Cardiac septum (tissue), 1 donor: ENCODE measurements around the gene C19orf33. TPM values are rescaled to one million over a fixed set of nuclear protein-coding genes. Genes with fewer than 3 reads are reported as not detected.

Experiments used
- DNase-seq: peaks from one replicate; pipeline ENCODE4 v3.0.0-alpha.2; 2020; ENCODE audit warnings: low spot score
- intact Hi-C: fragments of 100-400 bp; cut with DNase I; formaldehyde crosslinking; loops from one replicate; pipeline ENCODE4 v1.14.0; 2022
- total RNA-seq: library from RNA; stranded (reverse); fragmentation: NEBNext Ultra II Directional; extraction: Animal tissue kit (Norgen Biotek cat#: 25700); gene quantifications from one replicate; pipeline ENCODE4 v1.2.1, GENCODE V29; 2021
- donor health status: DM: no; HTN: no; CAD: no.

The C19orf33 gene
- total RNA-seq, 1 donor from 2014 or later, result 2.0 TPM

DNA sequence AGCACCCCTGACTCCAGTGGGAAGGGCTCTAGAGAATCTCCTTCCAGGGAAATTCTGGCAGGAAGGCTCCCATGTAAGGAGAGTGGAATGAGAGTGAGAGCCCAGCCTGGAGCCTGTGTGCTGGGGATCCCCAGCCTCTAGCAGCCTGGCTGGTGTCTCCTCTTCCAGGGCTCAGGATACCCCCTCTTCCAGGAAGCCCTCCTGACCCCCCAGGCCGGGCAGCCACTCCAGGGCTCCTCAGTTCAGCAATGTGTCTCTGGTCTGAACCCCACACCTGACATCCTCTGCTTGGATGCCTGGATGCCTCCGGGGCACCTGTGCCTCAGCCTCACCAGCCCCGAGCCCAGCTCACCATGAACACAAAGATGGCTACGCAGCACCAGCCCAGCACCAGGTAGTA, 3.0 kb downstream of the C19orf33 start:
- intact Hi-C loops, result no loop called here
- DNase-seq, result no peak

DNA sequence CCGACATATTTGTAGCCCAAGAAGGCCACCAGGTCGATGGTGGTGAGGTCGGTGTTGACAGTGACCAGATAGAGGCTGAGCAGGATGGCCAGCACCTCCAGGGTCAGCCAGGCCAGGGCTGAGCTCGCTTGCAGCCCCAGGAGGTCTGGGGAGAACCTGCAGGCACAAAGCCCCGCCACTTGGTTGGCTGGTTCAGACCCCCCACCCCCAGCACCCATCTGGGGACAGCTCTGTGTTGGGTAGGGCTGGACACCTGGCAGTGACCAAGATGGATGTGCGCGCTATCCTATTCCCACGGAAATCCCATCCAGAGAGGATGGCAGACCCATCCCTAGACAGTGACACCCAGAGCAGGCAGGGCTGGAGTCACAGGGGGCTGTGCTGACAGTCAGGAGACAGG, 3.5 kb downstream of the C19orf33 start:
- no peak for DNase-seq
- intact Hi-C loops, result no loop called here

DNA sequence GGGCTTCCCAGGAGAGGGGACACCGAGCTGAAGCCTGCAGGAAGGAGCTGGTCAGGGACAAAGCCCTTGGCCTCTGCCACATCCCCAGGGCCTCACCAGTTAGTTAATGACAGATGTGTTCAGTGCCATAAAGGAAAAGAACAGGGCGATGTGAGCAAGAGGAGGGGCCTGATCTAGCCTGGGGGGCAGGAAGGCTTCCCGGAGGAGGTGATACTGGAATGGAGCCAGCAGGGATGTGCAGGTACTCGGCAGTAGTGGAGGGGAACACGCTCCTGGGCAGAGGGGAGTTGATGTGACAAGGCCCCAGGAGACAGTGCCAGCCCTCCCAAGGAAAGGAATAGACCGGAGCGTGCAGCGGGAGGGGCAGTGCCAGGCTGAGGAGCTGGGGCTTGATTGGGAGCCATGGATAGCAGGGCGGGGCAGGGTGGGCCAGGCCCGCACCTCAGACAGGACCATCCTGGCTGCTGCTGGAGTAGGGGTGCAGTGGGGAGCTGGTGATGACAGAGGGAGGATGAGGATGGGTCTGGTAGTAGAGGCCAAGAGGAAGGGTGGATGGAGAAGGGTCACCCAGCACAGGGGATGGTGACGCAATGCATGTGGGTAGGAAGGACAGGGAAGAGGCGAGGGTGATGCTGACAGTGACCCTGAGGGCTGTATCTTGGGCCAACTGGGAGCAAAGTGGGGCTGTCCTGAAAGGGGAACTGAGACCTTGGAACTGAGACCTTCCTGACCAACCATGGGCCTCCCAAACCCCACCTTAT, 4.1 kb downstream of the C19orf33 start:
- intact Hi-C loops, result no loop called here
- DNase-seq, result no peak

- intact Hi-C loops, result no loop called here
- DNase-seq, result no peak
These were observed 5.0 kb downstream of the C19orf33 start for GRCh38 chr19:38308926-38309614.

DNA sequence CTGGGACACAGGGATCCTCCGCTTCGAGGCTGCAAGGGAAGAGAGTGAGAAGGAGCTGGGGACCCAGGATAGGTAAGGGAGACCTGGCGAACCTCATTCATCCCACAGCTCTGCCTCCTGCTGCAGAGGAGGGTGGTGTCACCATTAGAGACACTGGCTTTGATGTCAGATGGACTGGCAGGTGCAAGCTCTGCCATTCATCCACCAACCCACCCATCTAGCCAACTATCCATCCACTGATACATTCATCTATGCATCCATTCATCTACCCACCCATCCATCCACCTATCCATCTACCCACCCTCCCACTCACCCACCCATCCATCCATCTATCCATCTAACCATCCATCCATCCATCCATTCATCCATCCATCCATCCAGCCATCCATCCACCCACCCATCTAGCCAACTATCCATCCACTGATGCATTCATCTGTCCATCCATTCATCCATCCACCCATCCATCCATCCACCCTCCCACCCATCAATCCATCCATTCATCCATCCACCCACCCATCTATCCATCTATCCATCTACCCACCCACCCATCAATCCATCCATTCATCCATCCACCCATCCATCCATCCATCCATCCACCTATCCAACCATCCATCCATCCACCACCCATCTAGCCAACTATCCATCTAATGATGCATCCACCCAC, 5.7 kb downstream of the C19orf33 start:
- no peak for DNase-seq
- intact Hi-C loops, result no loop called here

- DNase-seq, result no peak
- intact Hi-C loops, result no loop called here
These were observed 6.2 kb downstream of the C19orf33 start for GRCh38 chr19:38310279-38310670.

DNA sequence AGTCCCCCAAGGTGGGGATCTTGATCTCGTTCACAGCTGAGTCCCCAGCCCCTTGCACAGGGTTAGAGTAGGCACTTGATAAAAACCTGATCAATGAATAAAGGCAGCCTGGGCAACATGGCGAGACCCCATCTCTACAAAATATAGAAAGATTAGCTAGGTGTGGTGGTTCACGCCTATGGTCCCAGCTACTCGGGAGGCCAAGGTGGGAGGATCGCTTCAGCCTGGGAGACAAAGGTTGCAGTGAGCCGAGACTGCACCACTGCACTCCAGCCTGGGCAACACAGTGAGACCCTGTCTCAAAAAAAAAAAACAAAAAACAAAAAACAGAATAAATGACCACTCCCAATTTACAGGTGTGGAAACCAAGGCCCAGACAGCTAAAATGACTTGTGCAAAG, 6.9 kb downstream of the C19orf33 start:
- intact Hi-C loops, result no loop called here
- no peak for DNase-seq

DNA sequence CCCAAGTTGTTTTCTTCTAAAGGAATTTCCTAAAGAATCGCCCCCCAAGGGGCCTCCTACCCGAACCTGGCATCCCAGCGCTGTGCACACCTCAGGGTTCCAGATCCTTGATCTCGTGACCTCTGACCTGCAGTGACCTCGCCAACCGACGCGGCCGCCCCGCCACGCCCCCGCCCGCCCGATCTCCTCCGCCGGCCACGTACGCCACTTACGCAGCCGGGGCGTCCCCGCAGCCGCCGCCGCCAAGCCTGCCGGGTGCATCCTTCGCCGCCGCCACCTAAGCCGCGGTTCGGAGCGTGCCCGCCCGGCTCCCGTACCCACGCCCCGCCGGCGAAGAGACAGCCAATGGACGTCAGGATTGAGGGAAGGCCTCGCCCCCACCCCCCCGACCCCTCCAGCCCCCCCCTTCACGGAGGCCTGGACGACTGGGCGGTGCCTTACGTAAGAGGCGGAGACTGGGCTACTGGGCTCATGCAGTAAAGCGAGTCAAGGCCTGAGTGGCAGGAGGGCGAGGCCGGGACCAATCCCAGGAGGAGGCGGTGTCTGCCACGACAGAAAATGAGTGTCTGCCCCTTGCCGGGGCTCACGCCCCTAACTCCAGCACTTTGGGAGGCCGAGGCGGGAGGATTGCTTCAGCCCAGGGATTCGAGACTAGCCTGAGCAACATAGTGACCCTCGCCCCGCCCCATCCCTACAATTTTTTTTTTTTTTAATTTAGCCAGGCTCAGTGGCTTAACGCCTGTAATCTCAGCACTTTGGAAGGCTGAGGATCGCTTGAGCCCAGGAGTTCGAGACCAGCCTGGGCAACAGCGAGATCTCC, 11.8 kb downstream of the C19orf33 start, which contains the start of gene YIF1B:
Gene YIF1B, minus strand, starts transcription at position 291 of the 820 bp plus-strand sequence. Its CDS starts 30 bp downstream, at position 261.
- intact Hi-C loops, result no loop called here
- peak; percentile 98 for DNase-seq

DNA sequence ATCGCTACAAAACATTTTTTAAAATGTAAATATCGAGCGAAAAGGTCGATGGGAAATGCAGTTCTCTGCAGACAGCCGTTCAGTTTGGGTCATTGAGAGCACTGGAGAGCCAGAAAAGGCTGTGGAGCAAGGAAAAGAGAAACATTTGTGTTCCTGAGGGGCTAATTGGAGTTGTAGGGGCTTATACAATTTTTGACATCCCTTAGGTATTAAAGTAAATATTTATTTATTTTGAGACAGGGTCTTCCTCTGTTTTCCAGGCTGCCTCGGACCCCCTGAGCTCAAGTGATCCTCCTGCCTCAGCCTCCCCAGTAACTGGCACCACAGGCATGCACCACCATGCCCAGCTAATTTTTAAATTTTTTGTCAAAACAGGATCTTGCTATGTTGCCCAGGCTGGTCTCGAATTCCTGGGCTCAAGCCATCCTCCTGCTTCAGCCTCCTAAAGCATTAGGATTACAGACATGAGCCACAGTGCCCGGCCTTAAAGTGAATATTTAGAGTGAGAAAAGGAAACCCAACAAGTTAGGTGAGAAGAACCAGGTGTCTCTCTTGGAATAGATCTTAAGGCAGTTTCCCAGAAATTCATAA, 12.5 kb downstream of the C19orf33 start:
- DNase-seq, result no peak
- intact Hi-C loops, result no loop called here

- no peak for DNase-seq
- intact Hi-C loops, result no loop called here
These were observed 13.1 kb downstream of the C19orf33 start for GRCh38 chr19:38317104-38317612.

- intact Hi-C loops, result no loop called here
- no peak for DNase-seq
These were observed 14.6 kb downstream of the C19orf33 start for GRCh38 chr19:38318660-38319059.

DNA sequence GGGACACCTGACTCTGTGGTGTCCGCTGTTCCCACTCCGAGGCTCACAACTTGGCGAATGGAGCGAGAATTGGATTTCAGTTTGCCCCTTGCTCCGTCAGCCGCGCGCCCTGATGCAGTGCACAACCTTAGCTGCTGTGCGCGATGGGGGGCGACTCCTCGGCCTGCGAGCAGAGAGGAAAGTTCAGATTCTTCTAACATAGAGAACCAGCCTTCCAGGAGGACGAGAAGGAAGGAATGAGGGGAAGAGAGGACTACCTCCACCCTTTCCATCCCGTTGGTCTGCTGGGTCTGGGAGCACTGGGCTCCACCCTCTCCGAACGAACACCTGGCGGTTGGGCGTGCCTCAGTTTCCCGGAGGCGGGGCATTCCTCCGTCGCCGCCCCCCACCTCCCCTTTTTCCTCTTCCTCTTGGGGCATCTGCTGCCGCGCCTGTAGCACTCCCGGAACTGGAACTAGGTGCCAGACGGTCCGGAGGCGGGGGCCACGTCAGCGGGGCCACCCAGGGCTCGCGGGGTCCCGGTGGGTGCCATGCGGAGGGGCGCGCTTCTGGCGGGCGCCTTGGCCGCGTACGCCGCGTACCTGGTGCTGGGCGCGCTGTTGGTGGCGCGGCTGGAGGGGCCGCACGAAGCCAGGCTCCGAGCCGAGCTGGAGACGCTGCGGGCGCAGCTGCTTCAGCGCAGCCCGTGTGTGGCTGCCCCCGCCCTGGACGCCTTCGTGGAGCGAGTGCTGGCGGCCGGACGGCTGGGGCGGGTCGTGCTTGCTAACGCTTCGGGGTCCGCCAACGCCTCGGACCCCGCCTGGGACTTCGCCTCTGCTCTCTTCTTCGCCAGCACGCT, 15.6 kb downstream of the C19orf33 start, which contains the start of gene KCNK6:
Gene KCNK6, plus strand, starts transcription at position 425 of the 838 bp plus-strand sequence. Its CDS starts 106 bp downstream, at position 531.
- intact Hi-C loops, result loop anchor here (2.0 to 10.0 kb wide), 3 partner anchors 41 to 175 kb away; no protein-coding TSS in a partner anchor

GRCh38 chr19:38320969-38321339, 16.9 kb downstream of the C19orf33 start:
- intact Hi-C loops, result loop anchor here (2.0 to 10.0 kb wide), 3 partner anchors 42 to 176 kb away; no protein-coding TSS in a partner anchor
- no peak for DNase-seq

More for the DNA sequence above, 15.6 kb downstream of the C19orf33 start, which contains the start of gene KCNK6:
- peak; percentile 88 for DNase-seq

DNA sequence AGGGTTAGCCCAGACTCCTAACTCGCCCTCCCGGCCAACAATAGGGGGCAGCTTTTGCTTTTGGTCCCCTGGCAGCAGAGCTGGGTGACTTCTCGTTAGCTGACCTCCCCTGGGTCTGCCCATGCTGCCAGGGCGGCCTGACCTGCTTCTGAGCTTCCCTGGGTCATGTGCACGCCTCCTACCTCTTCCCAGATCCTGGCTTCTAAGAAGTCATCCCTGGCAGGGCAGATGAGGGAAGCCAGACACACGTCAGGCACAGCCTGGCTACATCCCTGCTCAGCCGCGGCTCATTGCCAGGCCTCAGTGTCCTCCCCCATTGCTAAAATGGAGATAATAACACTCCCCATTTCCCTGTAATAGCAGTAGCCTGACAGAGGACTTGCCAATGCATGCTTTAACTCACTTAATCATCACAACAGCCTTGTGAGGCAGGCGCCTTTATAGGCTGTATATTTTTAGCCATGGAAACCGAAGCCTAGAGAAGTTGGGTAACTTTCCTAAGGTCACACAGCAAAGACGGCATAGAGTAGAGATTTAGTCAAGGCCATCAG, 17.7 kb downstream of the C19orf33 start:
- intact Hi-C loops, result loop anchor here (2.0 to 10.0 kb wide), 4 partner anchors 43 to 177 kb away; no protein-coding TSS in a partner anchor
- peak; percentile 90 for DNase-seq

GRCh38 chr19:38323291-38323690, 19.2 kb downstream of the C19orf33 start:
- no peak for DNase-seq
- intact Hi-C loops, result loop anchor here (2.0 to 10.0 kb wide), 3 partner anchors 76 to 178 kb away; no protein-coding TSS in a partner anchor

- no peak for DNase-seq
- intact Hi-C loops, result loop anchor here (5.0 to 10.0 kb wide), 2 partner anchors 77 to 180 kb away; no protein-coding TSS in a partner anchor
These were observed 20.4 kb downstream of the C19orf33 start for GRCh38 chr19:38324431-38324830.

GRCh38 chr19:38326591-38326990, 22.5 kb downstream of the C19orf33 start:
- intact Hi-C loops, result loop anchor here (10.0 kb wide), 1 partner anchor 182 kb away; no protein-coding TSS in a partner anchor
- DNase-seq, result no peak
